ENCODE measurements around the gene BARX2.

BARX2 gene

DNA sequence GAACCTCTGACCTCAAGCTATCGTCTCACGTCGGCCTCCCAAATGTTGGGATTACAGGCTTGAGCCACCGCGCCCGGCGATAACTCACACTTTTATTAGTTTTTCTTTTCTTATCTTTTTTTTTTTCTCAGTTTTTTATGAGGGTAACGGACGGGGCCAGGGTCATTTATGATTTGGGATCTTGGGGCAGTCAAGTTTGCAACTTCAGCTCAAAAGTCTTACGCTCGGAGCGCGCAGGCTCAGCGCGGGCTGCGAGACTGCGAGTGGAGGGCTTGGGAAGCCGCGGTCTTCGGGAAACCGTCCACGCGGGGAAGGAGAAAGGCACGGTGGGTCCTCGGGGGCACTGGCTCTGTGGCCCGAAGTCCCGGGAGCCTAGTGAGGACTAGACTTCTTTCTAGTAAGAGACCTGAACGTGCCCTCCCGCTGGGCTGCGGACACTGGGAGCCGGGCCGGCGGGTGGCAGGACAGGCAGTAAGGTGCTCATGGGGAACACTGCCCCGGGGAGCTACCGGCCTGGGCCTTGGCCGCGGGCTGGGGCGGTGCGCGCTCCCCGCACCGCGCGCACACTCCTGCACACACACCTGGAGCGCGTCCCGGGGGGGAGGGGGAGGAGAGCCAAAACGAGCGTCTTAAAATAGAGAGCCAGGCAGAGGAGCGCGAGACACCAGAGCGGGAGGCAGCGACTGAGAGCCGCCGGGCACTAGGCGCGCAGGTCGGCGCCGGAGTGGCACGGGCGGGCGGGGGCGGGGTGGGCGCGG lies 476 bp upstream of the BARX2 start:
- H3K9me3 ChIP-seq (ENCODE audit: control insufficient read depth, insufficient read depth, low read length) = no peaks in the 10 kb centered on the region
- no peak overlapping the region for H3K9ac ChIP-seq (ENCODE audit: low read depth, low read length)
- peaks cover 6% of the 10 kb centered on the region for H3K4me1 ChIP-seq (ENCODE audit: control insufficient read depth, insufficient read depth, low read length)
- H3K4me3 ChIP-seq (ENCODE audit: low read depth, low read length) = peak overlapping the region; percentile 74
- H3K36me3 ChIP-seq (ENCODE audit: control insufficient read depth, insufficient read depth, low read length) = no peaks in the 10 kb centered on the region
- H3K27me3 ChIP-seq (ENCODE audit: control insufficient read depth, insufficient read depth, low read length) = peaks cover 88% of the 10 kb centered on the region

DNA sequence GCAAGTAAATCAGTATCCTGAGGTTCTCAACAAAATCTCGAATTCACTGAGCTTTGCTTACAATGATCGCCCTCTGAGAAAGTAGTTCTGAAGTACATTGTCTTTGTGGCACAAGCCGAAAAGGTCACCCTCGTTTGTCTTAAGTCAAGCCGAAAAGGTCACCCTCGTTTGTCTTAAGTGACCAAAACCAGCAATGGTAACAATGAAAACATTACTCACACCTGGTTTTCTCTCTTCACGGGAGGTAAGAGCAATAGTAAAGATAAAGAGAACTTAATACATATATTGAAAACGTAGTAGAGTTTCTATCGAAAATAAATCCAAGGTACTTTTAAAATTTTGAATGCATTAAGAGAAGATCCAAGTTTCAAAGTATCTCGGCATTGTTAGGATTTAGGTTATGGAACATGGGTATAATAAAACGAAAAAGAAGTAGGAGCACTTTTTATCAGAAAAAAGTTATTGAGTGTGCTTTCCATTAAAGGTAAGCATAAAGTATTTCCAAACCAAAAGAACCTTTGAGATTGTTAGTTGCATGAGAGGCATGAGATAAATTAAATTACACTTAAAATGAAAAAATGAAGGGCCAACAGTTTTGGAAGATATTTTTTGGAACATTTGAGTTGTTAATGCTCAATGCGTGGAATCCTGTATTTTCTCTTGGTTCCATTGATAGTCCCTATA lies 1.2 kb downstream of the BARX2 start:
- H3K4me1 ChIP-seq (ENCODE audit: control insufficient read depth, insufficient read depth, low read length) = peaks cover 6% of the 10 kb centered on the region
- H3K4me3 ChIP-seq (ENCODE audit: low read depth, low read length) = peak overlapping the region; percentile 74
- no peaks in the 10 kb centered on the region for H3K9me3 ChIP-seq (ENCODE audit: control insufficient read depth, insufficient read depth, low read length)
- peaks cover 74% of the 10 kb centered on the region for H3K27me3 ChIP-seq (ENCODE audit: control insufficient read depth, insufficient read depth, low read length)
- peak overlapping the region; percentile 65 for H3K9ac ChIP-seq (ENCODE audit: low read depth, low read length)
- no peaks in the 10 kb centered on the region for H3K36me3 ChIP-seq (ENCODE audit: control insufficient read depth, insufficient read depth, low read length)

GRCh38 chr11:129377739-129378138 lies 2.1 kb downstream of the BARX2 start:
- Histone ChIP-seq H3K4me1 (ENCODE audit: control insufficient read depth, insufficient read depth, low read length) (peaks cover 6% of the 10 kb centered on the region), H3K27me3 (ENCODE audit: control insufficient read depth, insufficient read depth, low read length) (peaks cover 64% of the 10 kb centered on the region), H3K4me3 (ENCODE audit: low read depth, low read length) (no peak overlapping the region), H3K9me3 (ENCODE audit: control insufficient read depth, insufficient read depth, low read length) (no peaks in the 10 kb centered on the region), H3K9ac (ENCODE audit: low read depth, low read length) (no peak overlapping the region), H3K36me3 (ENCODE audit: control insufficient read depth, insufficient read depth, low read length) (no peaks in the 10 kb centered on the region)

DNA sequence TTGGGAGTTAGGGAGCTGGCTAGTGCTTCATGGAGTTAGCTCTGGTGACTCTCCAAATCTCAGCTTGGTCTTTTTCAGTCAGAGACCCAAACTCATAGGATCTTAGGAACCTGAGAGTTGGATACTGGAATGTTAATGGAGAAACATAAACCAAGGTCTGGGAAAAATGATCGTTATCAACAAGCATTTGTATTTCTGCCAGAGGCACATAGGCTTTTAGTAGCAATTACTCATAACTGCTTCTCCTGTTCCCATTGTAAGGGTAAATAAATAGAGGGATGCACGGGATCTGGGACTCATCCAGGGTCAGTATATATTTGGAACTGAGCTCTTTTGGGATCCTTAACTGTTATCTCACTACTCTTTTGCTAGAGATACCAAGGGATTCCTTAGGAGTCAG lies 4.8 kb downstream of the BARX2 start:
- Histone ChIP-seq H3K4me1 (ENCODE audit: control insufficient read depth, insufficient read depth, low read length) (peaks cover 6% of the 10 kb centered on the region), H3K9me3 (ENCODE audit: control insufficient read depth, insufficient read depth, low read length) (no peaks in the 10 kb centered on the region), H3K27me3 (ENCODE audit: control insufficient read depth, insufficient read depth, low read length) (peaks cover 38% of the 10 kb centered on the region), H3K4me3 (ENCODE audit: low read depth, low read length) (no peak overlapping the region), H3K36me3 (ENCODE audit: control insufficient read depth, insufficient read depth, low read length) (no peaks in the 10 kb centered on the region), H3K9ac (ENCODE audit: low read depth, low read length) (no peak overlapping the region)

- H3K4me3 ChIP-seq (ENCODE audit: low read depth, low read length) = no peak overlapping the region
- no peak overlapping the region for H3K9ac ChIP-seq (ENCODE audit: low read depth, low read length)
- no peaks in the 10 kb centered on the region for H3K9me3 ChIP-seq (ENCODE audit: control insufficient read depth, insufficient read depth, low read length)
- H3K4me1 ChIP-seq (ENCODE audit: control insufficient read depth, insufficient read depth, low read length) = no peaks in the 10 kb centered on the region
- no peaks in the 10 kb centered on the region for H3K36me3 ChIP-seq (ENCODE audit: control insufficient read depth, insufficient read depth, low read length)
- H3K27me3 ChIP-seq (ENCODE audit: control insufficient read depth, insufficient read depth, low read length) = peaks cover 21% of the 10 kb centered on the region
These were observed 6.9 kb downstream of the BARX2 start for GRCh38 chr11:129382583-129382982.

DNA sequence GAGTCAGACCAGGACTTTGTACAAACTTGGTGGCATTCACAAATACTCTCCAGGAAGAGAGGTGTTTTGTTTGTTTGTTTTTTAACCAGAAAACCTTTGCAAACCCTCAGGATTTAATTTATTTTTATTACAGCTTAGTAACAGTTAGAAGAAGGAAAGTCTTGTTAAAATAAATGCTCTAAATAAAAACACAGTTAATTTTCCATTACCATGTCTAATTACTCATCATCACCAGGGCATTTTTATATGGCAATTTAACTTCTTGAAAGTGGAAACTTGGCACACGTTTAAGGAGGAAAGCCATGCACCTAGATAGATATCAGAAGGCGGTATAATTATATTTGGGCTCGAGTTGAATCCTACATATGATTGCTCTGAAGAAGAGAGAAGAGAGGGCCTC lies 7.4 kb downstream of the BARX2 start:
- peaks cover 16% of the 10 kb centered on the region for H3K27me3 ChIP-seq (ENCODE audit: control insufficient read depth, insufficient read depth, low read length)
- H3K9me3 ChIP-seq (ENCODE audit: control insufficient read depth, insufficient read depth, low read length) = no peaks in the 10 kb centered on the region
- no peak overlapping the region for H3K9ac ChIP-seq (ENCODE audit: low read depth, low read length)
- H3K4me1 ChIP-seq (ENCODE audit: control insufficient read depth, insufficient read depth, low read length) = no peaks in the 10 kb centered on the region
- H3K36me3 ChIP-seq (ENCODE audit: control insufficient read depth, insufficient read depth, low read length) = no peaks in the 10 kb centered on the region
- H3K4me3 ChIP-seq (ENCODE audit: low read depth, low read length) = no peak overlapping the region

GRCh38 chr11:129383502-129383901 lies 7.9 kb downstream of the BARX2 start:
- Histone ChIP-seq H3K36me3 (ENCODE audit: control insufficient read depth, insufficient read depth, low read length) (no peaks in the 10 kb centered on the region), H3K9ac (ENCODE audit: low read depth, low read length) (no peak overlapping the region), H3K4me3 (ENCODE audit: low read depth, low read length) (no peak overlapping the region), H3K4me1 (ENCODE audit: control insufficient read depth, insufficient read depth, low read length) (no peaks in the 10 kb centered on the region), H3K27me3 (ENCODE audit: control insufficient read depth, insufficient read depth, low read length) (peaks cover 13% of the 10 kb centered on the region), H3K9me3 (ENCODE audit: control insufficient read depth, insufficient read depth, low read length) (no peaks in the 10 kb centered on the region)

- no peaks in the 10 kb centered on the region for H3K4me1 ChIP-seq (ENCODE audit: control insufficient read depth, insufficient read depth, low read length)
- no peaks in the 10 kb centered on the region for H3K36me3 ChIP-seq (ENCODE audit: control insufficient read depth, insufficient read depth, low read length)
- H3K9me3 ChIP-seq (ENCODE audit: control insufficient read depth, insufficient read depth, low read length) = no peaks in the 10 kb centered on the region
- H3K27me3 ChIP-seq (ENCODE audit: control insufficient read depth, insufficient read depth, low read length) = peaks cover 7% of the 10 kb centered on the region
- no peak overlapping the region for H3K9ac ChIP-seq (ENCODE audit: low read depth, low read length)
- H3K4me3 ChIP-seq (ENCODE audit: low read depth, low read length) = no peak overlapping the region
These were observed 8.8 kb downstream of the BARX2 start for GRCh38 chr11:129384415-129384814.

GRCh38 chr11:129385801-129386200 lies 10.2 kb downstream of the BARX2 start:
- Histone ChIP-seq H3K36me3 (ENCODE audit: control insufficient read depth, insufficient read depth, low read length) (no peaks in the 10 kb centered on the region), H3K27me3 (ENCODE audit: control insufficient read depth, insufficient read depth, low read length) (no peaks in the 10 kb centered on the region), H3K4me1 (ENCODE audit: control insufficient read depth, insufficient read depth, low read length) (no peaks in the 10 kb centered on the region), H3K9ac (ENCODE audit: low read depth, low read length) (no peak overlapping the region), H3K4me3 (ENCODE audit: low read depth, low read length) (no peak overlapping the region), H3K9me3 (ENCODE audit: control insufficient read depth, insufficient read depth, low read length) (no peaks in the 10 kb centered on the region)

DNA sequence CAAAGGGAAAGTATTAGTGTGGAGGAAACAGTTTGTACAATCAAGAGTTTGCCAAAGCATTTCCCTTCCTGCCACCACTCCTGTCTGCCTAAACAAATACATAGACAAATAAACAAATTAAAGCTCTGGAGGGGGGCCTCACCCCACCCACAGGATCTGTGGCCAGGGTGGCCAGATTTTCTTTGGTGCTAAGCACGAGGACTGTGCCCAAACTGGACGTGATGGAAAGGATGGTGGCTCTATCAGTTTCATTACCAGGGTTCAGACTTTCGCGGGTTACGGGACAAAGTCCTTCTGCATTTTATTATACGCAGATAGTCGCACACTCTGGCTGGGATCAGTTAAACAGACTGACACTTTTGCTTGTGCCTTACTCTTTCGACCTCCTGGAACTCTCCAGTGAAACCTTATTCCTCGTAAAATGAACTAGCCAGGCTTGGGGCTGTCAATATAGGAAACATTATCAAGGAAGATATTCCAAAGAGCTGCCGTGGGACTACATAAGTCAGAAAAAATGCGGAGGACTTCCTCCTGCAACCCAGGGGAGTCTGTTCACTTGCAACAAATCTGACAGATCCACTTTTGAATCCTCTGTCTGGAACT lies 11.2 kb downstream of the BARX2 start:
- no peaks in the 10 kb centered on the region for H3K4me1 ChIP-seq (ENCODE audit: control insufficient read depth, insufficient read depth, low read length)
- H3K27me3 ChIP-seq (ENCODE audit: control insufficient read depth, insufficient read depth, low read length) = no peaks in the 10 kb centered on the region
- H3K9me3 ChIP-seq (ENCODE audit: control insufficient read depth, insufficient read depth, low read length) = no peaks in the 10 kb centered on the region
- no peak overlapping the region for H3K9ac ChIP-seq (ENCODE audit: low read depth, low read length)
- H3K36me3 ChIP-seq (ENCODE audit: control insufficient read depth, insufficient read depth, low read length) = no peaks in the 10 kb centered on the region
- H3K4me3 ChIP-seq (ENCODE audit: low read depth, low read length) = no peak overlapping the region

DNA sequence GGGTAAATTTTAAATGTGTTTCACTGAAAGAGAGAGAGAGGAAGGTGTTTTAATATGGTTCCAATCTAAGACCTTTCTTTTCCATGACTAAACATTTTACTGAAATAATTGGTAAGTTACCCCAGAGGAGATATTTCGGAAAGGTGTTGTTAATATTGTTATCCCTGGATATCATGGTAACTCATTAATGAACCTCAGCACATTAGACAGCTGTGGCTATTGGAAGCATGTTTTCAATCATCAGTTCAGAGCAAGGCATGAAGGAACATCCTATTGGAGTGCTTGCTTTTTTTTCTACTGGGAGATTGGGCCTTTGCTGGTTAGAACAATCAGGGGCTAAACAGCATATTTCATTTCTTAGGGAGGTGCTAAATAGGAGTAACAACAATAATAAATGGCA lies 11.8 kb downstream of the BARX2 start:
- Histone ChIP-seq H3K27me3 (ENCODE audit: control insufficient read depth, insufficient read depth, low read length) (no peaks in the 10 kb centered on the region), H3K4me3 (ENCODE audit: low read depth, low read length) (no peak overlapping the region), H3K36me3 (ENCODE audit: control insufficient read depth, insufficient read depth, low read length) (no peaks in the 10 kb centered on the region), H3K9me3 (ENCODE audit: control insufficient read depth, insufficient read depth, low read length) (no peaks in the 10 kb centered on the region), H3K9ac (ENCODE audit: low read depth, low read length) (no peak overlapping the region), H3K4me1 (ENCODE audit: control insufficient read depth, insufficient read depth, low read length) (no peaks in the 10 kb centered on the region)

DNA sequence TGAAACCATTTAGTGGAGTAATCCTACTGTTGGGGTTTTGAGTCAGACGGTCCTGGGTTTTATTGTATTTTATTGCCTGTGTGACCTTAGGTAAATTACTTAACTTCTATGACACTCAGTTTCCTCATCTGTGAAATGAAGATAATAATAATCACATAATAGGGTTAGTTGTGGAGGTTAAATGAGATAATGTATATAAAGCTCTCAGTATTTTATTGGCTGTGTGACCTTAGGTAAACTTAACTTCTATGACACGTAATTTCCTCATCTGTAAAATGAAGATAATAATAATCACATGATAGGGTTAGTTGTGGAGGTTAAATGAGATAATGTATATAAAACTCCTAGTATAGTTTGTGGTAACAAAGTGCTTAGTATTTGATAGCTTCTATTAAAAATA lies 13.2 kb downstream of the BARX2 start:
- H3K27me3 ChIP-seq (ENCODE audit: control insufficient read depth, insufficient read depth, low read length) = no peaks in the 10 kb centered on the region
- no peak overlapping the region for H3K9ac ChIP-seq (ENCODE audit: low read depth, low read length)
- H3K4me3 ChIP-seq (ENCODE audit: low read depth, low read length) = no peak overlapping the region
- H3K36me3 ChIP-seq (ENCODE audit: control insufficient read depth, insufficient read depth, low read length) = no peaks in the 10 kb centered on the region
- H3K4me1 ChIP-seq (ENCODE audit: control insufficient read depth, insufficient read depth, low read length) = no peaks in the 10 kb centered on the region
- no peaks in the 10 kb centered on the region for H3K9me3 ChIP-seq (ENCODE audit: control insufficient read depth, insufficient read depth, low read length)

Data from iPS-15b (cell line).